HG02943 (cell line): Measurements from ENCODE around the gene NOP9.
"Not testable (repeated sequence)": the region's sequence is repeated elsewhere in the genome, so short reads cannot be mapped to it uniquely, and the experiment has no call there.

ENCODE experiments used
- ATAC-seq: cut with Tn5 transposase; IDR thresholded peaks from one replicate; pipeline ENCODE4 v1.9.1; 2021; ENCODE audit warnings: mild to moderate bottlenecking, low read depth, moderate library complexity; ENCODE audit not compliant: unreplicated experiment

The NOP9 gene

DNA sequence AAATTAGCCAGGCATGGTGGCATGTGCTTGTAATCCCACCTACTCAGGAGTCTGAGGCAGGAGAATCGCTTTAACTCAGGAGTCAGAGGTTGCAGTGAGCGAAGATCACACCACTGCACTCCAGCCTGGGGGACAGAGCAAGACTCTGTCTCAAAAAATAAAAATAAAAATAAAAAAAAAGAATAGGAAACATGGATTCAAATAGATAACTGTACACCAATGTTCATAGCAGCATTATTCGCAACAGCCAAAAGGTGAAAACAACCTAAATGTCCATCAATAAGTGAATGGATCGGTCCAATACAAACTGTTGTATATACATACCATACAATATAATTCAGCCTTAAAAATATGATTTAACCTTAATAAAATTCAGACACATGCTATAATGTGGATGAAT, 43.2 kb downstream of the NOP9 start:
- no peak for ATAC-seq

DNA sequence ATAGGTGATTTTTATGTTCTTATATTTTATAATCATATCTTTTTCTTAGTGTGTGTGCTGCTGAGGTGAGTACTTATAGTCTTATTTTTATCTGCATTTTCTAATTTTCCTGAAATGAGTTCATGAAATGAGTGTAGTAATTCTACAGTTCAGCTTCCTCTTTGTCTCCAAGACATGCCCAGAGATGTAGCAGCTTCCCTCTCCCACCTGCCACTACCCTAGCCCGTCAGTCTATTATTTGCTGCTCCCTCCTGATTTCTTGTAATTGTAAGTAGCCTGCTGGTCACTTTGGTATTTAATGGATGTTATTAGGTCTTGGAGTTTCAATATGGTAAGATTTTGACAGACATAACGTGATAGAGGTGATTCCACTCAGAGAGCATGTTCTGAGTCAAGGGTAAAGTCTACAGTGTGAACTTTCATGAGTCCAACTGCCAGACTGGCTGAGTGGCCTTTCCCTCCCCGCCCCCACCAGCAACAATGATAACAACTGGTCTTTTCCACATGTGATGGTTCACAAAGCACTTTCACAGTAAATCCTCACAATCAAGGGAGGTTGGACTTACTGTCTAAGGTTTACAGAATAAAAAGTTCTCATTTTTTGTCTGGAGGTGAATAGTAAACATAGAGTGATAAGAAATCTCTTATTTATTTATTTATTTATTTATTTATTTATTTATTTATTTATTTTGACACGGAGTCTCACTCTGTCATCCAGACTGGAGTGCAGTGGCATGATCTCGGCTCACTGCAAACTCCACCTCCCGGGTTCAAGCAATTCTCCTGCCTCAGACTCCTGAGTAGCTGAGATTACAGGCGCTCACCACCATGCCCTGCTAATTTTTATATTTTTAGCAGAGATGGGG, 44.4 kb downstream of the NOP9 start:
- ATAC-seq, result no peak

DNA sequence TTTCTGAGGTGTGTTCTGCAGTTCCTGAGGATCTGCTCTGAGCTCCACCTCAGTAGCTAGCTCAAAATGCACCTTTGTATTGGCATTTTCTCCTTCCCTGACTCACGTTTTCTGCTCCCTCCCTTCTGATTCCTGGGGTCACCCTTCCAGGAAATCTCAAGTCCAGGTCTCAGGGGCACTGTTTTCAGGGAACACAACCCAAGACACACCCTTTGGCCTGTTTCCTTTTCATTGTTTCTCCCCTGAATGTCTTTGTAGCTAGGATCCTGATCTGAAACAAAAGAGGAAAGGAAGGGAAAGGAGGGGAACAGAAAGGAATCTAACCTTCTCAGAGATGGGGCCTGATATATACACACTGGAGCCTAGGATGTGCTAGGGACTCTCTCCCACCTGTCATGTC, 47.5 kb downstream of the NOP9 start:
- ATAC-seq, result no peak

DNA sequence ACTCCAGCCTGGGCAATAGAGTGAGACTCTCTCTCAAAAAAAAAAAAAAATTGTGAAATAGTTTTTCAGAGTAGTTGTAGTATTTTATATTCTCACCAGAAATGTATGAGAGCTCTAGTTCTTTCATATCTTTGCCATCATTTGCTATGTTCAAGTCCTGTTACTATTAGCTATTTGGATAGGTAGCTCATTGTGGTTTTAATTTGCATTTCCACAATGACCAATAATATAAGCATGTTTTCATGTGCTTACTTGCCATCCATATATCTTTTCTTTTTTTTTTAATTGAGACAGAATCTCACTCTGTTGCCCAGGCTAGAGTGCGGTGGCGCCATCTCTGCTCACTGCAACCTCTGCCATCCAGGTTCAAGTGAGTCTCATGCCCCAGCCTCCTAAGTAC, 48.5 kb downstream of the NOP9 start:
- no peak for ATAC-seq

DNA sequence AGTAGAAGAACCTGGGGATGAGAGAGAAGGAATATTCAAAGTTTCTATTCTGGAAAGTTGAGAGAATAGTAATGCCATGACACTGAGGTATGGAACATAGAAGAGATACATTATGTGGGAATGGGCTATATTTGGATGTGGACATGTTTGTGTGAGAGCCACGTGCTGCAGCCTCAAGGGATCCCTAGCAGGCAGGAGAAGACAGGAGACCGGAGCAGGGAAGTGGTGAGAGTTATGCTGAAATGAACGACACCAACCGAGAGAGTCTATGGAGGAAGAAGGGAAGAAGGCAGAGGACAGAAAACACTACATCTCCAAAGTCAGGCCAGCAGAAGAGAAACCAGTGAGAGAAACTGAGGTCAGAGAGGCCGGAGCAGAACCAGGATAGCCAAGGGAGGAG, 50.1 kb downstream of the NOP9 start:
- no peak for ATAC-seq

DNA sequence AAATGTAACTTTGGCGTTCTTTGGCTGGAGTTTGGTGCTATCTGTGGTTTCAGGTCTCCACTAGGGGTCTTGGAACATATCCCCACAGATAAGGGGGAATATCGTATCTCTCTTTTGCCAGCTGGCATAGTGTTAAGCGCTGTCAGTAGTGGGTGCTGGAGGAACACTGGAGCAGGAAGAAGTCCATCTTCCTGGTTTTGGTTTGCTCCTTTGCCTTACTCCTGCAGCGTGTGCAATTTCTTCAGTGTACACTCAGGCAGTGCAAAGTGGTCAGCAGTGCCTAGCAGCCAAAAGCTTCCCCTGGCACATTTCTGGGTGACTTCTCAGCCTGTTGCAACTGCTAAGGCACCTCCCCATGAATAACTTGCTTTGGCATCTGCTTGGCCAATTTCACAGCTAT, 51.9 kb downstream of the NOP9 start:
- no peak for ATAC-seq

DNA sequence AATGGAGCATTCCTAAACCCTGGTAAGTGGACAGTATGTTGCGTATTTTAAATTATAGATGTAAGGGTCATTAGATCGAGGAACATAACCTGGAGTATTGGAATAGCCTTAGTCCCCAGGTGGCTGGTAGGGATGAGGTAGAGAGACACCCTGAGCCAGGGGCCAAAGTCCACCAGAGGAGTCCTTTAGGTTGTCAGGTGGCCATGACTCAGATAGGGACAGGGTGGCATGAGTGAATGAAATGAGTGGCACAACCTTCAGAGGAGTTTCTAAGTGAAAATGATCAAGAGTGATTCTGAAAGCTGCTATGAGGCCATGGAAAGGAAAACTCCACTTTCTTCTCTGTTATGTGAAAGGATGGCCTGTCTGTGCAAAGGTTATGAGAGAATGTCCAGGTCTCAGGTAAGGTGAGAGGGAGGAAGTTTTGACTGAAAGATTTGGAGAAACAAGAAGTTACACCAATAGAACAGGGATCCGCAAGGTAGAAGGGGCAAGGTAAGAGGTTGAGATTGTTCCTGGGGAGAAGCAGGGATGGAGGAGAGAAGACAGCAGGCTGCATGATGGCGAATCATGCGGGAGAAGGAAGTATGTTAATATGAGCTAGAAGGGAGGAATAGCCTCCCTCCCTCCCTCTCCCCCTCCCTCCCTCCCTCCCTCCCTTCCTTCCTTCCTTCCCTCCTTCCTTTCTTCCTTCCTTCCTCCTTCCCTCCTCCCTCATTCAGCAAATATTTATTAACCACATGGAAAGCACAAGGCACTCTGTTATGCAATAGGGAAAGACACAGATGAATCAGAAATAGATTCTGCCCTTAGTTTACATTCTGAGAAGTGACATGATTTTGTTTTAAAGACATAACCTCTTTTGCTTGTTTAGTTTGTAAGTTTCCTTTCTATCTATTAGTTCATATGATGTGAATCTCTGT, 54.2 kb downstream of the NOP9 start:
- no peak for ATAC-seq

DNA sequence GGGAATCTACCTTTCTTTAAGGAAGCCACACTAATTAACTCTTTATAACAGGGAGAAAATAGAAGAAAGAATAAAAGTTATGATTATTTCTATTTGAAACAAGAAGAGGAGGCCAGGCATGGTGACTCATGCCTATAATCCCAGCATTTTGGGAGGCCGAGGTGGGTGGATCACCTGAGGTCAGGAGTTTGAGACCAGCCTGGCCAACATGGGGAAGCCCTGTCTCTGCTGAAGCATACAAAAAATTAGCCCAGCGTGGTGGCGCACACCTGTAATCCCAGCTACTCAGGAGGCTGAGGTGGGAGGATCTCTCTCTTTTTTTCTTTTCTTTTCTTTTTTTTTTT, 54.8 kb downstream of the NOP9 start:
- ATAC-seq, result not testable (repeated sequence)

DNA sequence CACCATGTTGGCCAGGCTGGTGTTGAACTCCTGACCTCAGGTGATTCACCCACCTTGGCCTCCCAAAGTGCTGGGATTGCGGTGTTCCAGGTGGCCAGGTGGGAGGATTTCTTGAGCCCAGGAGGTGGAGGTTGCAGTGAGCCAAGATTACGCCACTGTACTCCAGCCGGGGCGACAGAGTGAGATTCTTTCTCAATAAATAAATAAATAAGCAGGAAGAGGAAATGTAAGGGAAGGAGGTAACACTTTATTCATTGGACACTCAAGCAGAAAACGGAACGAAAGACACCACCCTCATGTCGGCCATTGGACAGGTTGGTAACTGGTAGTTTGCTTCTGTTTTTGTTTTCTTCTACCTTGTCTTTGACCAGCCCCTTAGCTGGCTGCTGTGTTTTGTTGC, 55.4 kb downstream of the NOP9 start:
- no peak for ATAC-seq

DNA sequence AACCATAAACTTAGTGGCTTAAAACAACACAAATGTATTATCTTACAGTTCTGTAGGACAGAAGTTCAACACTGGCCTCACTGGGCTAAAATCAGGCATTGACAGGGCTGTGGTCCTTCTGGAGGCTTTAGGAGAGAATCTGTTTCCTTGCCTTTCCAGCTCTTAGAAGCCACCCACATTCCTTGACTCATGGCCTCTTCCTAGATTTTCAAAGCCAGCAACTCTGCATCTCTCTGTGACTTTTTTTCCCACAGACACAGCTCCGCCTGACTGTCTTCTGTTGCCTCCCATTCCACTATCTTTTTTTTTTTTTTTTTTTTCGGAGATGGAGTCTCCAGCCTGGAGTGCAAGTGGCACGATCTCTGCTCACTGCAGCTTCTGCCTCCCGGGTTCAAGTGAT, 56.6 kb downstream of the NOP9 start:
- no peak for ATAC-seq
